Measurements from ENCODE around the gene CAPN9.

The CAPN9 gene

DNA sequence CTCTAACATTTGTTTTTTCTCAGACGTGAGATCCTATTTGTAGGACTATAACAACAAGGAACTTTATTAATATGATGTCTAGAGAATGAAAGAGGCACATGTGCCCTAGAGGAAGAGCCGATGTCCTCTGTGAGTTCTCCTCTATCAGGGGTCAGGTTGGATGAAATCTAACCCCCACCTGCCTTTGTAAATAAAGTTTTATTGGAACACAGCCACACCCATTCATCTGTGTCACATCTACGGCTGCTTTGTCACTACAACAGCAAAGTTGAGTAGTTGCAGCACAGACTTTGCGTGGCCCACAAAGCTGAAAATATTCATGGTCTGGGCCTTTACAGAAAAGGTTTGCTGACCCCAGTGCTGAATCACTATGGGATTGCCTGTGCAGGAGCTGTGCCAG is 571 bp upstream of the CAPN9 start:
- Histone ChIP-seq H3K36me3 (ENCODE audit: insufficient read depth, low read length) (no peaks in the 10 kb centered on the region), H3K4me2 (ENCODE audit: low read length) (no peak overlapping the region), H4K20me1 (ENCODE audit: insufficient read depth, low read length) (no peaks in the 10 kb centered on the region), H3K9me3 (ENCODE audit: low read length) (no peaks in the 10 kb centered on the region), H3K27me3 (ENCODE audit: insufficient read depth, low read length) (no peaks in the 10 kb centered on the region), H3K79me2 (ENCODE audit: insufficient read depth, low read length) (no peaks in the 10 kb centered on the region), H3K9me2 (ENCODE audit: low read depth, low read length) (no peaks in the 10 kb centered on the region), H3F3A (ENCODE audit: insufficient read depth, low read length) (no peaks in the 10 kb centered on the region), H2AFZ (ENCODE audit: low read length) (no peak overlapping the region), H3K4me3 (ENCODE audit: low read depth, low read length, poor library complexity, severe bottlenecking) (no peak overlapping the region), H3K27ac (ENCODE audit: low read depth, low read length, poor library complexity, severe bottlenecking) (no peak overlapping the region), H3K9ac (ENCODE audit: low read length) (no peak overlapping the region), H3K4me1 (ENCODE audit: insufficient read depth, low read length, severe bottlenecking) (peaks cover 10% of the 10 kb centered on the region)
- no peak for TF ChIP-seq EZH2 (IDR thresholded peaks at IDR 0.05; ENCODE audit: borderline replicate concordance, low read length)
- TF ChIP-seq, protein P1, sequence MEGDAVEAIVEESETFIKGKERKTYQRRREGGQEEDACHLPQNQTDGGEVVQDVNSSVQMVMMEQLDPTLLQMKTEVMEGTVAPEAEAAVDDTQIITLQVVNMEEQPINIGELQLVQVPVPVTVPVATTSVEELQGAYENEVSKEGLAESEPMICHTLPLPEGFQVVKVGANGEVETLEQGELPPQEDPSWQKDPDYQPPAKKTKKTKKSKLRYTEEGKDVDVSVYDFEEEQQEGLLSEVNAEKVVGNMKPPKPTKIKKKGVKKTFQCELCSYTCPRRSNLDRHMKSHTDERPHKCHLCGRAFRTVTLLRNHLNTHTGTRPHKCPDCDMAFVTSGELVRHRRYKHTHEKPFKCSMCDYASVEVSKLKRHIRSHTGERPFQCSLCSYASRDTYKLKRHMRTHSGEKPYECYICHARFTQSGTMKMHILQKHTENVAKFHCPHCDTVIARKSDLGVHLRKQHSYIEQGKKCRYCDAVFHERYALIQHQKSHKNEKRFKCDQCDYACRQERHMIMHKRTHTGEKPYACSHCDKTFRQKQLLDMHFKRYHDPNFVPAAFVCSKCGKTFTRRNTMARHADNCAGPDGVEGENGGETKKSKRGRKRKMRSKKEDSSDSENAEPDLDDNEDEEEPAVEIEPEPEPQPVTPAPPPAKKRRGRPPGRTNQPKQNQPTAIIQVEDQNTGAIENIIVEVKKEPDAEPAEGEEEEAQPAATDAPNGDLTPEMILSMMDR (IDR thresholded peaks at IDR 0.05; ENCODE audit: low read length) = no peak

DNA sequence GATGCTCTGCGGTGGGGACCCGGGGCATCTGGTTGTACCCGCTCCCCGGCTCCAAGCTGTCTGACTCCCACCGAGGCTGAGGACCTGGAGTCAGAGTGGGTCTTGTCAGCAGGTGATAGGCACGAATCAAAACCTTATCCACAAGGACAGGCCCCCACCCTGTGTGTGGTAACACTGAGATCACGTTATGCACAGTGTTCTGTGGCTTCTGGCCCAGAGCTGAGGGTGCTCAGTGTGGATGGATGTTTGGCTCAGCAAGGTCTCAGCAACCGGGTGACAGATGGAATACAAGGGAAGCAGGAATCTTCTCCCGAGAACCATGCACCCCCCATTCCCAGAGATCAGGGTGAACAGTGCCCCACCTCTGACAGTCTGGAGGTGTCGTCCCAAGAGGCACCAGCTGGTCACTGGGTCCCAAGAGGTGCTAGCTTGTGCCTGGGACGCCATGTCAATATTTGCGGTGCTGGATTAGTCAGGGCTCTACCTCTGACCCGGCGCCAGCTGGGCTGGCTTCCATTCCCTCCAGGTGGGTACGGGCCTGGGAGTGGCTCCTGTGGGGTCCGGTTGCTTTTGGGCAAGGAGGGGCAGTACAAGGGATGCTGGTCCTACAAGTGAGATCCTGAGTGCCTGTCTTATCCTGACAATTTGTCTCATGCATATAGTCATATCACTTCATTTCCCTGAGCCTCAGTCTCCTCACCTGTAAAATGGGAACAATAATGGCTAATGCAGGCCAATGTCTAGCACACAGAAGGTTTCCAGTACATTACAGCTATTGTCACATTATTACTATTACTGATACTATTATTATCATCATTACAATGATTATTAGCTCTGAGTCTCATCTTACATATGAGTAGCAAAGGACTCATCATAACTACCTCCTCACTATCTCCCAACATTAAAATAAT is 957 bp downstream of the CAPN9 start:
- H3K79me2 ChIP-seq (ENCODE audit: insufficient read depth, low read length) = no peaks in the 10 kb centered on the region
- H3K36me3 ChIP-seq (ENCODE audit: insufficient read depth, low read length) = no peaks in the 10 kb centered on the region
- H2AFZ ChIP-seq (ENCODE audit: low read length) = no peak overlapping the region
- no peak overlapping the region for H3K27ac ChIP-seq (ENCODE audit: low read depth, low read length, poor library complexity, severe bottlenecking)
- H3K9me3 ChIP-seq (ENCODE audit: low read length) = no peaks in the 10 kb centered on the region
- TF ChIP-seq, protein P1 (IDR thresholded peaks at IDR 0.05; ENCODE audit: low read length) = no peak
- TF ChIP-seq EZH2 (IDR thresholded peaks at IDR 0.05; ENCODE audit: borderline replicate concordance, low read length) = no peak
- H3K9ac ChIP-seq (ENCODE audit: low read length) = no peak overlapping the region
- H3F3A ChIP-seq (ENCODE audit: insufficient read depth, low read length) = no peaks in the 10 kb centered on the region
- H3K27me3 ChIP-seq (ENCODE audit: insufficient read depth, low read length) = no peaks in the 10 kb centered on the region
- no peaks in the 10 kb centered on the region for H3K9me2 ChIP-seq (ENCODE audit: low read depth, low read length)
- H3K4me3 ChIP-seq (ENCODE audit: low read depth, low read length, poor library complexity, severe bottlenecking) = no peak overlapping the region
- H4K20me1 ChIP-seq (ENCODE audit: insufficient read depth, low read length) = no peaks in the 10 kb centered on the region
- H3K4me1 ChIP-seq (ENCODE audit: insufficient read depth, low read length, severe bottlenecking) = peaks cover 11% of the 10 kb centered on the region
- peak overlapping the region; percentile 16; the same call in 1 of the 2 replicates for H3K4me2 ChIP-seq (ENCODE audit: low read length)

- no peak for TF ChIP-seq EZH2 (IDR thresholded peaks at IDR 0.05; ENCODE audit: borderline replicate concordance, low read length)
- TF ChIP-seq, protein P1 (IDR thresholded peaks at IDR 0.05; ENCODE audit: low read length) = no peak
- no peak overlapping the region for H3K27ac ChIP-seq (ENCODE audit: low read depth, low read length, poor library complexity, severe bottlenecking)
- H2AFZ ChIP-seq (ENCODE audit: low read length) = no peak overlapping the region
- H3K79me2 ChIP-seq (ENCODE audit: insufficient read depth, low read length) = no peaks in the 10 kb centered on the region
- H3K4me1 ChIP-seq (ENCODE audit: insufficient read depth, low read length, severe bottlenecking) = peaks cover 19% of the 10 kb centered on the region
- H3K4me2 ChIP-seq (ENCODE audit: low read length) = peak overlapping the region; percentile 16; the same call in 1 of the 2 replicates
- H3K9ac ChIP-seq (ENCODE audit: low read length) = no peak overlapping the region
- H3K4me3 ChIP-seq (ENCODE audit: low read depth, low read length, poor library complexity, severe bottlenecking) = peak overlapping the region; percentile 5
- H3K9me2 ChIP-seq (ENCODE audit: low read depth, low read length) = no peaks in the 10 kb centered on the region
- no peaks in the 10 kb centered on the region for H3F3A ChIP-seq (ENCODE audit: insufficient read depth, low read length)
- no peaks in the 10 kb centered on the region for H4K20me1 ChIP-seq (ENCODE audit: insufficient read depth, low read length)
- no peaks in the 10 kb centered on the region for H3K27me3 ChIP-seq (ENCODE audit: insufficient read depth, low read length)
- no peaks in the 10 kb centered on the region for H3K36me3 ChIP-seq (ENCODE audit: insufficient read depth, low read length)
- no peaks in the 10 kb centered on the region for H3K9me3 ChIP-seq (ENCODE audit: low read length)
These were observed 2.0 kb downstream of the CAPN9 start for GRCh38 chr1:230749150-230749549.

All from OCI-LY1 (cell line).